Fibroblast of lung (primary cell): ENCODE data around the gene TACC2.

Source experiments
- CTCF ChIP-seq, 2 donors: IDR thresholded peaks in 1 of 2; conservative IDR thresholded peaks in 1 of 2; 1 replicate in 1 of 2; 2 replicates in 1 of 2; pipeline ENCODE4 v1.5.1; 2011 to 2012; ENCODE audit warnings: low read length in 2 of 2, control low read depth in 1 of 2, inconsistent platforms in 1 of 2, low read depth in 1 of 2, mild to moderate bottlenecking in 1 of 2
- EZH2 ChIP-seq: IDR thresholded peaks from 2 replicates; pipeline ENCODE4 v1.5.1; 2012; ENCODE audit warnings: low read length, control low read depth, mild to moderate bottlenecking; ENCODE audit errors: missing control alignments

DNA sequence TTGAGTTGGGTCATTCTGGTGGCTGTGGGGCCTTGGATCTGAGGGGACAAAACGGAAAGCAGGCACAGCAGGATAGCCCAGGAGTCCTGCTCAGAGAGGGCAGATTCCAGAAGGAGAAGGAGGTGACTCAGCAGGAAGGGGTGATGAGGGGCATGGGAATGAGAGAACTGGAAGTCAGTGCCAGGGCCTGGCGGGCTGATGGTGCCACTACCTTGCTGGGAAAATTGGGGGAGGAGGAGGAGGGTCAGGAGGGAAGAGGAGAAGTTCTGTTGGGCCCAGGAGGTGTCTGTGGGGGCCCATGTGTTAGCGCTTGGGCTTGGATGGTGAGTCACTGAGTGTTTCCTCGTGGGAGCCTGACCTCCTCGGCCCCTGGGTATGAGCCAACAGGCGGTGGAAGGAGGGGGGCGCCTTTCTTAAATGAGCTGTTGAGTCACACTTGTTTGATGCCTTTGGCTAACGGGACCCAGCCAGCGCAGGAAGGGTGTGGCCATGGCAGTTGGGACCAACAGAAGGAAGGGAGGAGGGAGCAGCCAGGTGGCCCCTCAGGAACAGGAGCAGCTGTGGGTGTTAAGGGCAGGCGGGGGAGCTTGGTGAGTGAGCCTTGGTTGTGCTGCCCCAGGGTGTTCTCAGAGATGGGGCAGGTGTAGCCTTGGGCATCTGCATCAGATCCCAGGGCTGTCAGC lies 152.1 kb downstream of the TACC2 start:
- TF ChIP-seq CTCF (conservative IDR thresholded peaks at IDR 0.05 in 1 of 2, IDR thresholded peaks at IDR 0.05 in 1 of 2; ENCODE audit: low read depth in 1 of 2, low read length in 2 of 2) = peak in 1 of 2 donors; percentile 0
- no peak for TF ChIP-seq EZH2
